GM12801 (cell line): ENCODE measurements around the gene CITED2.

Experiments
- TF ChIP-seq, protein P1 (sequence below): IDR thresholded peaks from one replicate; pipeline ENCODE4 v1.5.1; 2011; ENCODE audit warnings: control low read depth; ENCODE audit not compliant: insufficient read length; ENCODE audit errors: extremely low read depth

Gene CITED2

DNA sequence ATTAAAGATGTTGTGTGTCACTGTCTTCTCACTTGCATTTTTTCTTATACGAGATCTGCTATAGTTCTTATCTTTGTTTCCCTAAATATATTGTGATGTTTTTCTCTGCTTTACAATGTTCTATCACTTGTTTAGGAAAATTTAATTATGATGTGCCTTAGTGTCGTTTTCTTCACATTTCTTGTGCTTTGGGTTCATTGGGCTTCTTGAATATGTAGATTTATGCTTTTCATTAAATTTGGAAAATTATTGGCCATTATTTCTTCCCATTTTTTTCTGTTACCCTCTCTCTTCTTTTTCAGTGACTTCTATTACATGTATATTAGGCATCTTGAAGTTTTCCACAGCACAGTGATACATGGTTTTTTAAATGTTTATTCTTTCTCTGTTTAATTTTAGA is 33.4 kb downstream of the CITED2 start:
- TF ChIP-seq, protein P1, sequence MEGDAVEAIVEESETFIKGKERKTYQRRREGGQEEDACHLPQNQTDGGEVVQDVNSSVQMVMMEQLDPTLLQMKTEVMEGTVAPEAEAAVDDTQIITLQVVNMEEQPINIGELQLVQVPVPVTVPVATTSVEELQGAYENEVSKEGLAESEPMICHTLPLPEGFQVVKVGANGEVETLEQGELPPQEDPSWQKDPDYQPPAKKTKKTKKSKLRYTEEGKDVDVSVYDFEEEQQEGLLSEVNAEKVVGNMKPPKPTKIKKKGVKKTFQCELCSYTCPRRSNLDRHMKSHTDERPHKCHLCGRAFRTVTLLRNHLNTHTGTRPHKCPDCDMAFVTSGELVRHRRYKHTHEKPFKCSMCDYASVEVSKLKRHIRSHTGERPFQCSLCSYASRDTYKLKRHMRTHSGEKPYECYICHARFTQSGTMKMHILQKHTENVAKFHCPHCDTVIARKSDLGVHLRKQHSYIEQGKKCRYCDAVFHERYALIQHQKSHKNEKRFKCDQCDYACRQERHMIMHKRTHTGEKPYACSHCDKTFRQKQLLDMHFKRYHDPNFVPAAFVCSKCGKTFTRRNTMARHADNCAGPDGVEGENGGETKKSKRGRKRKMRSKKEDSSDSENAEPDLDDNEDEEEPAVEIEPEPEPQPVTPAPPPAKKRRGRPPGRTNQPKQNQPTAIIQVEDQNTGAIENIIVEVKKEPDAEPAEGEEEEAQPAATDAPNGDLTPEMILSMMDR, result no peak

DNA sequence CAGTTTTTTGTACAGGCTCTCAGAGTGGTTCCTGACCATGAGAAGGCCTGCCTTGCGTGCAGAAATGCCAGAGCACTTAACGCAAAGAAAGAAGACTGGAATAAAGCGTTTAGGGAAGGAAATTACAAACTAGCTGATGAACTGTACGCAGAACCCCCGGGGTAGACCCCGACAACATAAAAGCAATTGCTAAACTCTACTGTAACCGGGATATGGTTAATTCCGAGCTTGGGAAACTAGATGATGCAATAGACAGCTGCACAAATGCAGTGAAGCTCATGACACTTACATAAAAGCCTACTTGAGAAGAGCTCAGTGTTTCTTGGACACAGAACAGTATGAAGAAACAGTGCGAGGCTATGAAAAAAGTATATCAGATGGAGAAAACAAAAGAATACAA is 35.7 kb downstream of the CITED2 start:
- TF ChIP-seq, protein P1, result no peak

DNA sequence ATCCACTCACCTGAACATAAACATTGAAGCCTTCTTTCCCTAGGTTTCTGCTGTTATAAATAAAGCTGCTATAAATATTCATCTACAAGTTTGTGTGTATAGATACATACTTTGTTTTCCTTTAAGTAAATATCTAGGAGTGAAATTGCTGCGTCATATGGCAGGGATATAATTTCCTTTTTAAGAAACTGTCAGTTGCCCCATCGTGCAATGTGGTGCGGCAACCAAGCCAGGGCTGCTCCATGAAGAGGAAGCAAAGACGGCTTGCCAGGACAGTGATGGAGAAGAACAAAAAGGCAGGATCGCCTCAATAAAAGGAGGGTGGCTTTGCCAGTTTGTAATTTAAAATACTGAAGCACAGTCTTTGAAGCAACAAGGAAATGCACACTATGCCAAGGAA is 36.6 kb downstream of the CITED2 start:
- TF ChIP-seq, protein P1, result no peak

DNA sequence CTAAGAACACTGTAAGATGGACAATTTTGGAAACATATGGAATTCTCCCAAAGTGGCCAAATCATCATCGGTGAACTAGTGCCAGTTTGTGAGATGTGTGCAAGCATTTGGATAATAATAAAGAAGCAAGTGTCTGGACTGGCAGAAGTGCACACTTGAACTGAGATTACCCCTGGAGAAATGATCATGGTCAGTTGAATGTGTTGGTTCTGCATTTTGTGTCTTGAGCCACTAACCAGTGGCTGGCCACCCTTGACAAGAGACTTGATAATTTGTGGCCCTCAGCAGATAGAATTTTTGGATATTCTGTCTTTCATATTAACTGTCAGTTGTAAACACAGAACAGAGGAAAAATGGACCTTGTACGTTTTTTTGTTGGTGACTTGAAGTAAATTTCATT is 37.4 kb downstream of the CITED2 start:
- TF ChIP-seq, protein P1, result no peak

DNA sequence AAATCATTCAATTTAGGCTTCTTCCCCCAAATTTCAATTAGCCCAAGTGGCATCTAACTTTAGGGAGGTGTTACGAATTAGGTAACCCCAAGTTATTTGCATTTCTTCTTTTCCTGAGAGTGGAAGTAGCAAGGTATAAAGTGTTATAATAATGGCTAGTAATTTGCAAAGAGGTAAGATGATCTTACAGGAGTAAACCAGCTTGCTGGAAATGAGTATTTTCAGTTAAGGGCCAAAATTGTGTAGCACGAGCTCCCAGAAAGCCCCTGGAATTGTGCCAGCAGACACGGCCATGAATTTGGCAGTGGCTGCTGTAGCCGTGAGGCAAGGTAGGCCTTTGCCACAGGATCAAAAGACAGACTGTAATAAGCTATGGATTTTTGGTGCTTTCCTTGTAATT is 38.0 kb downstream of the CITED2 start:
- TF ChIP-seq, protein P1, result no peak

DNA sequence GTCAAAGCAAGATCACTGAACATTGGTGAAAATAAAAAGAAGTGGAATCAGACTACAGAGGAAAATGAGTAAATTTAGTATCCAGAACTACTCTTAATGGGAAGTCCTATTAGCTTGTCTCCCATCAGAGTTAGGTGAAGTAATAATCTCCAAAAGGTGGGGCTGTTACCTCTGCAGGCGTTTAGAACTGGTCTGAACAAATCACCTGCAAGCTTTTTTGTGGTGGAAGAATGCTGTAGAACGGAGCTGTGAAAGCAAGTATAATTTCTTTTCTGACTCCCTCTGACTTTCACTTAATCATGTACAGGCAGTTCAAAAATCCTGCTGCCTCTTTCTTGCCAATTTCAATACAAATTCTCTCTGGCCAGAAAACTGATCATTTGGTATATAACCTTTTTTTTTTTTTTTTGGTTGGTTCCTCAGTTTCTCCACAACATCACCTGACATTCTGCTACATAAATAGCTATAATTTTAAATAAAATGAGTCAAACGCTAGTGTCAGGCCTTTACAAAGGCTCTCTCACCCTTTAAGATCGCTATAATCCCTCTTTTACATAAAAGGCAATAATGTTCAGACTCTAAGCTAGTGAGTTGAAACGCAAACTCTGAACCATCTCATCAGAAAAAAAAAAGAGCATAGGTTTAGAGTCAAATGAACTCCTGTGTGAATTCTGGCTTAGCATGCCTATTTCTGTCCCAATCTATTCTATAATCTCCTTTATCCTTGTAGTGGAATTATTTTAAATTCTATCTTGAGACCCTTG is 38.8 kb downstream of the CITED2 start:
- TF ChIP-seq, protein P1, result no peak

DNA sequence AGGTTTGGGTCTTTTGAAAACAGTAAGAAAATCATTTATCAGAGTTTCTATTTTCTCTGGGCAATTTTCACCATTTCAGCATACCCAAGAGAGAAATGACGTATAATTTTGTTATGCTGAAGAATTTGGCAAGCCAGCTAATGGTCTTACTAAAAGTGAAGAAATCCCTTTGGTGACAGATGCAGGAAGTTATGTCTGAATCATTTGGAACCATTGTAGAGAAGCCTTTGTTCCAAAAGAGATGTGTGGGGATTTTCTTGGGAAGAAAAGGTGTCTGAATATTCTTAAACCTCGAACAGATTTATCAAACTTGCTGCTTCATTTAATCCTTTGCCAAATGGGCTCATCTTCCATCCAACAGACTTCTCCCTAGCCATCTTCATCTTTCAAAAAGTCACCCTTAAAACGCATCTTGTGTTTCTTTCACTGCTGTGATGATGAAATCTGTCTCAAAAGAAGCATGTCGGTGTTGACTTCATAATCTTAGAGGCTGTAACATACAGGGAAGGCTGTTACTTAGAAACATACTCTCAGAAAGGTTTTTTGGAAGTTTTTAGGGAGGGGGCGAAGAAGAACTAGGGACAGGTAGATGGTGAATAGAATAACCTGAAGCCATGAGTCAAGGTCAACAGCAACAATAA is 39.5 kb downstream of the CITED2 start:
- TF ChIP-seq, protein P1, result no peak
